CD4-positive, alpha-beta T cell treated with Interleukin-6 for 4 hours (primary cell): ENCODE measurements around the gene ZDHHC11B.

ENCODE experiments used
- DNase-seq: peaks from one replicate; pipeline ENCODE4 v3.0.0-alpha.2; 2020; ENCODE audit warnings: mixed read lengths

The ZDHHC11B gene

DNA sequence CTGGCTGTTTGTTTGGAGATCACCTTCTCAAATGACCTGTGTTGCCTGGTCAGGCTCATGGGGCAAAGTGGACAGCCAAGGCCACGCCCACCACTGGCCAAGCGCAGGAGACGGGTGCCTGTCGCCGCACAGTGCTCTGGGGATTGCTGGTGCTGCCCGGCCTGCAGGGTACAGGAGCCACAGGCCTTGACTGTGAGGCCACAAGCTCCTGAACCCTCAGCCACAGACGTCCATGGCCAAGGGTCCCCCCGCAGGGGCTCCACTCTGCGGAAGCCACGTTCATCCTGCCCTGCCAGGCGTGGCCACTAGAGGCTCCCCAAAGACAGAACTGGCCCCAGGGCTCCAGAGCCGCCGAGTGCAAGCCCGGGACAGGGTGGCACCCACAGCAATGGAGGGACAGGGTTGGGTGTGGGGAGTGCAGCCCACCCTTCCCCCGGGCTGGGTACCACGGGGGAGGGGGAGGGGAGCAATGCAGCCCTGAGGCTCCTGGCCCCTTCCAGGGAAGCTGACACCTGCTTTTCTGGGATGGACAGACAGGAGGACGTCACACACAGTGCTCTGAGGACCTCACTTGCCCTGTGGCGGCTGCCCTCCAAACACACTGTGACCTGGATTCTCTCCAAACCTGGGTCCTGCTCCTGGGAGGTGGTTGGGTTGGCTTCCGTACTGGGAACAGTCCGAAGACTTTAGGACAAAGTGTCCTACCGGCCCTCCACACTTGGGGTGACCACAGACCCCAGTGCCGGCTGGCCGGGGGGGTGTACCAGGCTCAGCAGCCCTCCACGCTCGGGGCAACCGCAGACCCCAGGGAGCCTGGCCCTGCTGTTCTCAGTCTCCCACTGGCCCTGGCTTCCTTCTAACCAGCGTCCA lies 112.8 kb downstream of the ZDHHC11B start:
- DNase-seq = peak; percentile 78

DNA sequence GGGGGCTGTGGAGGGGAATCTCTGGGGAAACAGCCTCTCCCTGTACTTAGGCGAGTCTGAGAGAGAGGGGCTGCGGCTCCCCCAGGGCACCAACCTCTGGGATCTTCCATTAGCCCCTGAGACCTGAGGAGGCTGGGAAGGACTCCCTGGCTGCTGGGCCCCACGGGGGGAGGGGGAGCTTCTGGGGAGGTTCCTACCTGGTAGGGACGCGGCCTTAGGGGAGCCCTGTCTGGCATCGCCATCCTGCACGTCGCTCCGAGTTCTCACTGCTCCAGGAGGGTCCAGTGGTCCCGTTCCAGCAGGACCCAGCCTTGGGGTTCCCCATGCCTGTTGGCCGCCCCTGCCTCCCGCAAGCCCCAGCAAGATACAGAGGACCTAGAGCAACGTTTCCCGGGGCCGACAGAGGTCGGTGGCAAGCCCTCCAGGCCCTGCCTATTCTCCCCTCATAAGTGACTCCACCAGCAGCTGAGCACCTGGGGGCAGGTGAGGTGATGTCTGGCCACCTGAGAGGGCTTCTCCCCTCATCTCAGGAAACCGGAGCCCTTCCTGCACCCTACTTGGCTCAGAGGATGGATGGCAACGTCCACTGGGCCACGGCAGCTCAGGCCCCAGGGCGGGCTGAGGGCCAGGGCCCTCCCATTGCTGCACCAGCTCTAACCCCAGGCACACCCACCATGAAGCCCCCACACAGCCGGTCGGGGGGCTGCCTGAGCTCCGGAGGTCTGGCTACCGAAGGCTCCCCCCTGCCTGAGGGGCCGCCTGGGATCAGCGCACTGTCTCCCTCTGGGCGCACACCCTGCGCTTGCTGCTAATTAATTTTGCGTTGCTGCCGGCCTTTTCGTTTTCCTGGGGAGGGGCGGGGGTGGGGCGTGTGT lies 113.9 kb downstream of the ZDHHC11B start:
- no peak for DNase-seq

DNA sequence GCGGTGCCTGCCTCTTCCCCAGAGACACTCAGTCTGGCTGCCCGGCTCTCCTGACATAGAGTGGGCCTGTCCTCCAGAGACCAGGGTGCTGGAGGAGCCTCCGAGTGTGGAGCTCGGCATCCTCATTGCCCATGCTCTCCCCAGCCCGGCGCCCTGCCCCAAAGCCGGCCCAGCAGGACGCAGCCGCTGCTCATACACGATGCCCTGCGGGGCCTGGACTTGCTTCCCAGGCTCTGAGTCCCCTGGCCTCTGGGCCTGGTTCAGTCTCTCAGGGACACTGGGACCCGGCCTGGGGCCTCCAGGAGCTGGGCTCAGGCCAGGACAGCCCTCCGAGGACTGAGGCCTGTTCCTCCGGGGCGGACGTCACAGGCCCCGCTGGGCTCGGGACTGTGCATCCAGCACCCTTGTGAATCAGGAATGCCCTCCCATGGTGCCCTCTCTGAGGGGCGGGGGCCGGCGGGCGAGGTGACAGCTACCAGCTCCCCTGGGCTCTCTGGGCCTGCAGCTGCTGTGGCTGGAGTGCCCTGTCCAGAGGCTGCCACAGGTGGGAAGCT lies 114.6 kb downstream of the ZDHHC11B start:
- no peak for DNase-seq

DNA sequence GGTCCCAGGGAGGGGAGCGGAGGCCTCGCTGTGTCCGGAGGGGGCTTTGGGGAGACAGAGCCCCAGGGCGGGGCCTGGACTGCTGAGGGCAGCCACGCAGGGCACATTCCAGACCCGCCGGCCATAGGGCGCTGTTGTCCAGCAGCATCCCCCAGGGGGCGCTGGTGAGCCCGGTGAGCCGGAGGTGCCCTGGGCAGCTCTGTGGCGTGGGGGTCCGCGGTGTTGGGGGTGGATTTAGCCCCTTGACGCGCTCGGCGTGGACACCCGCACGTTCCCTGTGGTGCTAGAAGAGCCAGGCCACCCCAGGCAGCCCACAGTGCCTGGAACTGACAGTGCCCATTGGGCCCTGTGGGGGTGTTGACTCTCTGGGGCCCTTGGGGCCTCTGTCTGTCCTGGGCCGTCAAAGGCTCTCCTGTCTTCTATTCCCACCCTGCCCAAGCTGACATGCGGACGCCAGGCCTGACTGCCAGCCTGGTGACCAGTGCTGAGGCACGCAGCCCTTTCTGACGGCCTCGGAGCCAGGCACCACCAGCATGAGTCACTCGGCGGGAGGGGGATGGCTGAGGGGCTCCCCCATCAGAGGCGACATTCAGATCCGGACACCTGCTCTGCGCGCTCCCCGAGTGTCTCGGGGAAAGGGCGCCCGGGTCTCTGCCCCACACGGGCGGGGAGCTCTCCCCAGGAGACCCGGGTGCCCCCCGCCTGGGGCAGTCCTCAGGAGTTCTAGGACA lies 115.3 kb downstream of the ZDHHC11B start:
- DNase-seq = peak; percentile 52

DNA sequence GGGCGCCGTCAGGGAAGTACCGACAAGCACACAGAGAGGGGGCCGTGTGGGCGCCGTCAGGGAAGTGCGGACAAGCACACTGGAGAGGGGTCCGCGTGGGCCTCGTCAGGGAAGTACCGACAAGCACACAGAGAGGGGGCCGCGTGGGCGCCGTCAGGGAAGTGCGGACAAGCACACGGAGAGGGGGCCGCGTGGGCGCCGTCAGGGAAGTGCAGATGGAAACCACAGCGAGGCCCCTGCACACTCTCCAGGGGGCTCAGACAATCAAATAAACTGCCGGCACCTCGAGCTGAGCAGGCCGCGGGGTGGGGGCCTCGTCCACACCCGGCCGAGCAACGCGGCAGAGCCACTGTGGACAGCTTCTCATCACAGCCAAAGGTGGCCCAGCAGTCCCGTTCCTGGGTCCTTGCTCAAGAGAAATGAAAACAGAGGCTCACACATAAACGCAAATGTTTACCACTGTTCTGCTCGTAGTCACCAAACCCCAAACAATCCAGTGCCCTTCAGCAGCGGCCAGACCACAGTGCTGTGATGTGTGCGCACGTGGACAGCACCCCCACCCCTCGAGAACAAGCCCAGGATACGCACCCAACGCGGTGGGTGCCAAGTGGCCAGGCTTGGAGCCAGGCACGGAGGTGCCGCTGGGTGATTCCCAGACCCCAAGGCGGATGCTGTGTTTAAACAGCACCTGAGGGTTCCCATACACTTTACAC lies 116.1 kb downstream of the ZDHHC11B start:
- no peak for DNase-seq

DNA sequence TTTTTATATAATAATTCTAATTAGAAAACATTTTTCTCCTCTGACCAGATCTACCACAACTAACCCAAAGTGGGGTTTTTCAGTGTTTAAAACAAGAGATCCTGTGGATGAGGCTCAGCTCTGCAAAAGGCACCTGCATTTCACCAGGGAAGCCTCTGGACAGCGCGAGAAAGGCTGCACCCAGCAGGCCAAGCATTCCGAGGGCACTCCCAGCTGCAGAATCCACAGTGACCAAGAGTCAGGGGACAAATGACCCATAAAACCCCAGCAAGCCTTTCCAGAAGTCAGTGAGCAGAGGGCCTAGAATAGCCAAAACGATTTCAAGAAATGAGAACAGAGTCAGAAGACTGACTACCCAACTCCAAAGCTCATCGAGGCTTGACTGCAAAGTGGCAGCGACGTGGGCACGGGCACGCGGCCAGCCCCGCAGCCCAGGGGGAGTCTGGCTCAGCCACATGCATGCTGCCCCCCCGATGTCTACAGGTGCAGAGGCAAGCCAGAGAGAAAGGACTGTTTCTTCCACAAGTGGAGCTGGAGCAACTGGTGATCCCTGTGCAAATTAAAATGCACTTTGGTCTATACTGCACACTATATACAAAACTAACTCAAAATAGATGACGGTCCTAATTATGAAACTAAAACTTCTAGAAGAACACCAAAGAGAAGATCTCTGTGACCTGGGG lies 117.6 kb downstream of the ZDHHC11B start:
- DNase-seq = no peak

DNA sequence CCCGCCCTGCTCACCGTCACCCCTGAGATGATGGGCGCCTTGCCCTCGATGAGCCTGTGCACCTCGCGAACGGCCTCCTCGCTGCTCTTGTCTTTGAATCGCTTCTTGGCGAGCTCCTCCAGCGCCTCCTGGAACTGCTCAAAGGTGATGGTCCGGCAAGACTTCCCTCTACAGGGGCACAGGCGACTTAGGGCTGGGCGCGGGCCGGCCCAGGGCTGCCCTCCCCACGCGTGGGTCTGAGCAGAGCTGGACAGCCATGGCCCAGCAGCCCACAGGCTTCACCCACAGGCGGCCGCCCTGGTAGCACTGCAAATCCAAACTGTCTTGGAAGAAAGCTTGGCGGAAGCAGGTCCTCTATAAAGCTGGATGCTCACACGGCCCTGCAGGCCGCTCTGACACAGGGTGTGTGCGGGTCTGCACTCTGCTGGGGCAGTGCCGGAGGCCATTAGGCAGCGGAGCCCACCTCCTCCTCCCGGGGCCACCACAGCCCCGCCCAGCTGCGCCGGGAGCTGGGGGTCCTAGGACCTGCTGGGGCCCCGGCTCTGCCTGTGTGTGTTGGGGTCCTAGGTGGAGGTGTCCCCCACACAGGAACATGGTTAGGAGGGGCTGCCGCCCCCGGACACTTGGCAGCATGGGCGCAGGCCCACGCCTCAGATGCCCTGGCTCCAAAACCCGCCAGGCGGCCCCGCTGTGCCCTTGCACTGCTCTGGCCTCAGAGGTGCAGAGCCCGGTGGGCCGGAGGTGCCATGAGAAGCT lies 118.4 kb downstream of the ZDHHC11B start:
- DNase-seq = no peak

DNA sequence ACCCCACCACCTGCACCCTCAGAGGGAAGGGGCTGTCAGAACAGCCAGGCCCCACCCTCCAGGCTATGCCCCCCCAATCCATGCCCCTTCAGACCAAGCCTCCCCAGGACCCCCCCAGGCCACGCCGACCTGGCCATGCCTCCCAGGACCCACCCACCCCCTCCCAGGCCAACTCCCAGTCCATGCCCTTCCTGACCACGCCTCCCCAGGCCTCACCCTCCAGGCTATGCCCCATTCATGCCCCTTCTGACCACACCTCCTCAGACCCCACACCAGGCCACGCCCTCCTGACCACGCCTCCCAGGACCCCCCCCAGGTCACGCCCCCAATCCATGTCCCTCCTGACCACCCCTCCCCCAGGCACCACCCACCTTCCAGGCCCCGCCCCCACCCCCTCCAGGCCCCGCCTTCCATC lies 119.0 kb downstream of the ZDHHC11B start:
- no peak for DNase-seq

DNA sequence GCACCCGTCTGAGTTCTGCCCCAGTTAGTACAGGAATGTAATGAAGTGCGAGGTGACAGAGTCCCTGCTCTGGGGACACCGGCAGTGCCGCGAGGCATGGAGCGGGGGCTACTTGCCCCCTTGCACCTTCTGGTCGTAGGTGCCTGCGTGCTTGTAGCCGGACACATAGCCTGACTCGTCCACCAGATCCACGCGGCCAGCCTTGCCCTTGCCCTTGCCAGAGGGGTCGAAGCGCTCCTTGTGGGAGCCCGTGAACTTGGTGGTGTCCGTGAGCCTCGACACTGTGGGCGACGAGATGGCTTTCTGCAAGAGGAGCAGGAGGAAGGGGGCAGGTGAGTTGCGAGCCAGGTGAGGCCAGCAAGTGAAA lies 119.6 kb downstream of the ZDHHC11B start:
- DNase-seq = no peak

DNA sequence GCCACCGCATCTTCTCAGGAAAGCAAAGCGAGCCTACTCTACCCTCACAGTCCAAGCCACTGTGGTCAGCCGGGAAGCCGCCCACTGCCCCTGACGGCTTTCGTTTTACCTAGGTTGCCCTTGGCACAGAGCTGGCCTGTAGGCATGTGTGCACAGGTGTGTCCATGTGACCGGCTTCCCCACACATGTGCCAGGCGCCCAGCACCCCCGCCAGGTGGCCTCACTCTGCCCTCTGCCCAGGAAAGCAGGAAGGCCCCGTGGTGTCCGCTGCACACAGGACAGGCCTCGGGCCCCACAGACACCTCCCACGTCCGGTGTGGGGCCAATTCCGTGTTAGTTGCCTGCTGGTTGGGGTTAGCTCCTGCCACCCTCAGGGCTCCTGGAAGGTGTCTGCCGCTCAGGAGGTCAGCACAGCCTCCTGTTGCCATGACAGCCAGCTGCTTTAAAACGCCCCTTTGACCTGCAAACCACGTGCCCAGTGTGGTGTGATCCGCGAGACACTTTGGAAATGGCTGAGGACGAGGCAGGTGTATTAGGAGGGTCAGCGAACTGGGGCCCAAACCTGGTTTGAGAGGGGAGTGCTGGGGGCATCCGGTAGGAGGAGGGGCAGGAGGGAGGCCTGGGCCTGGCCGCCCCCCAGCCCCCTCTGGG lies 120.1 kb downstream of the ZDHHC11B start:
- no peak for DNase-seq

DNA sequence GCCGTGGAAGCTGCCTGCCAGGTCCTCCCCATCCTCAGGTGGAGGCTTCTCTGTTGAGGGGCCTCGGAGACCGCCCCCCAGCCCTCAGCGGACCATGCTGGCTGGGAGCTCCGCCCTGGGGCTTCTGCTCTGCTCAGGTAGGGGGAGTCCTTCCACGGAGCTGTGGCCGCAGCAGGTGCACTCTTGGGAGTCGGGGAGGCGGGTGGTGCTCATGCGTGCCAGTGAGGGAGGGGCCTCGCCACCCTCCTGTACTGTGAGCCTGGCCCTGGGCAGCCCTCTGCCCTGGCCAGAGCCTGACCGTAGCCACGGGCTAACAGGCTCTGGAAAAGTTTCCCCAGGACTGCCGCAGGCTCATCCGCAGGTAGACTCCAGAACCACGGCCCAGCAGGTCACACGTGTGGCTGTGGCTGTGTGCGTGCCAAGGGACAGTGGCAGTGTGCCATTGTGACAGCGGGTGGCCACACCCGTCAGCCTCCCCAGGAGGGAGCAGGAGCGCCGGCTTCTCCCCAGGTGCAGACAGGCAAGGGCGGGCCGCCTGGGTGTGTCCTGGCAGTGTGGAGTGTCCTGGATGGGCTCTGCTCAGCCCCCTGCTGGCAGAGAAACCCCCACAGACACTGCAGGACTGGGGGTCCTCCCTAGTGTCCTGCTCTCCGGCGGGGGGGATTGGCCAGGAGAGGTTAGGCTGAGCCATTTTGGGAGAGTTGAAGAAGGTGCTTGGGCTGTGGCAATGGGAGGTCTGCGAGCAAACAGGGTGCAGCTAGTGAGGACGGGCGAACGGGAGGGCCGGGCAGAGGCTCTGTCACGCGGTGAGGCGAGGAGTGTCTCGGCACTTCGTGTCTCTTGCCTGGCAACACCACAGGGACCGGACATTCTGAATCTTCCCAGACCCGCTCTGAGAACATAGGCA lies 120.8 kb downstream of the ZDHHC11B start:
- no peak for DNase-seq

DNA sequence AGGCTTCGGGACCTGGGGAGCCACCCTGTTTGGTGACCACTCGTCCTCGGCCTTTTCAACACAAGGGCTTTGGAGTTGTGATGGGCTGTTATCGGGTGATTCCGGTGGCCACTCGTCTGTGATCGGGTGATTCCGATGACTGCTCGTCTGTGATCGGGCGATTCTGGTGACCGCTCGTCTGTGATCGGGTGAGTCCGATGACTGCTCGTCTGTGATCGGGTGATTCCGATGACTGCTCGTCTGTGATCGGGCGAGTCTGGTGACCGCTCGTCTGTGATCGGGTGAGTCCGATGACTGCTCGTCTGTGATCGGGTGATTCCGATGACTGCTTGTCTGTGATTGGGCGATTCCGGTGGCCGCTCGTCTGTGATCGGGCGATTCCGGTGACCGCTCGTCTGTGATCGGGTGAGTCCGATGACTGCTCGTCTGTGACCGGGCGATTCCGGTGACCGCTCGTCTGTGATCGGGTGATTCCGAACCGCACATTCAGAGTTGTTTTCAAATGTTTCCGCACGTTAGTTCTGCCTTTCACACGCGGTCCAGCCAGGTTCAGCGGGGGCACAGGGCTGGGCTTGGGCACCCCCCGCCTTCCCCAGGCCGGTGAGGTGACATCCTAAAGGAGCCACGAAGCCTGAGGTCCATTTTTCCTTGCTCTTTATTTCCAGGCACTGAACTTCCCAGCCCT lies 121.6 kb downstream of the ZDHHC11B start:
- no peak for DNase-seq

DNA sequence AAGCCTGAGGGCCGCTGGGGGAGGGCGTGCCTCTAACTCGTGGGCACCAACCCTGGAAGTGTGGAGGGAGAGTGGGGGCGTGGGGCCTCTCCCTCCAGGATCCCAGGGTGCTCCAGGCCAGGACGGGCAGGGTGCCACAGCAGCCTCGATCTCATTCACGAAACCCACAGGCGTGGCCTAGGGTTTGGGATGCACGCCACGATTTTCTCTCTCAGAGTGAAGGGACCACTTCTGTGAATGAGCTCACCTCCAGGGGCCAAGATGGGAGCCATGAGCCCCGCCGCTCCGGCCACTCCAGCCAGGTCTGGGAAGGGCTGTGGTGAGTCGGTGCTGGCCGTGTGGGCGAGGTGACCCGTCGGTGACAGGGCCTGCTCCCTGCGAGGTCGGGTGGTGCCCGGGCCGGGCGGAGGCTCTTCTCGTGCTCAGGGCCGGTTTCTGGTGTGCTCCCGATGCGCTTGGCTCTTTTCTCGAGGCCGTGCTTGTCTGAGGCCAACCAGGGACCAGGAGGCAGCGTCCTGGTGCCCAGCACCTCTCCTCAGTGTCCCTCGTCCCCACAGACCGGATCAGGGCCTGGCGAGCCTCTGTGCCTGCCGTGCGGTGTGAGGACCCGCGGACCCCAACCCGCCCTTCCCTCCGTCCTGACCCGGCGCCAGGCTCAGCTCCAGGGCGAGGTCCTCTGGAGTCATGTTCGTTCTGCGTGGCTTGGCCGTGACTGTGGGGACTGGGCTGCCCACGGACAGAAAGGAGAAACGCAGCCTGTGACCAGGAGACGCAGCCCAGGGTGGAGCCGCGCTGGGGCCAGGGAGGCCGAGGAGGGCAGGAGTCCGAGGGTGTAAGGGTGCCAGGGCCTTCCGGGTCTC lies 122.4 kb downstream of the ZDHHC11B start:
- no peak for DNase-seq

DNA sequence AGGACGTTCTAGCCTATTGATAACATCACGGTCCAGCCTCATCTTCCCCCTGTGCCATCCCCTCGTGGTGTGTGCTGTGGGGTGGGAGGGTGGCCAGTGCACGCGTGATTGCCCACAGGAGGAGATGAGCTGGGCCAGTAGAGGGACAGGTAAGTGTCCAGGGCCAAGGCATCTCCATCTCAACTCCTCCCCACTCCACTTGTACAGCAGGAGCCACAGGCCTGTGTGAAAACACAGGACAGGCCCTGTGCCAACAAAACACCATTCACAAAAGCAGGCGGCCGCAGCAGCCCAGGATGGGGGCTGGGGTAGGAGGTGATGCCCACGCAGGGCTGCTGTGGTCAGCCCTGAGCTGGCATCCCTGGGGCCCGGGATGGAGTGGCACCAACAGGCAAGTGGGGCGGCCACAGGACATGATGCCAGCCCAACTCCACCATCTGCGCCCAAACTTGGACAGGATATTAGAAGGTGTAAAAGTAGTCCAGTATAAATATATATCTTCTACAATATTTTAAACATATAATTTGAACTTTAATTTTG lies 124.0 kb downstream of the ZDHHC11B start:
- no peak for DNase-seq
